ENCODE measurements around the gene SLIT3.

DNA sequence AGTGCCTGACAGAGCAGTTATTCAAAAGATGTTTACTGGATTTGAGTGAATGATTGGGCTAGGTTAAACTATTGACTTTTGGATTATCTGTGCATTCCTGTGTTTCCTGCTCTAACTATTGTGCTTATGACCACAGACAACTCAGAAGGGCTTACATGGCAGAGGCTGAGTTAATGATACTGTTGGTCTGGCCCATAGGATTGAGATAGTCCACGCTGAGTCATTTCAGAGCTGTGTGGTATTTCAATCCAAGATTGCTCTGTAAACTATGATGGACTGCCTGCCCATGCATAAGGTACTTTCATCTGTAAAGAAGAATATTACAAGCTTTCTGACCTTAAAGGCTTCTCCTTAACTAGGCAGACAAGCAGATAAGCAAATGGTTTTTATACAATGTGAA, 49.1 kb upstream of the SLIT3 start:
- TF ChIP-seq, protein P1, sequence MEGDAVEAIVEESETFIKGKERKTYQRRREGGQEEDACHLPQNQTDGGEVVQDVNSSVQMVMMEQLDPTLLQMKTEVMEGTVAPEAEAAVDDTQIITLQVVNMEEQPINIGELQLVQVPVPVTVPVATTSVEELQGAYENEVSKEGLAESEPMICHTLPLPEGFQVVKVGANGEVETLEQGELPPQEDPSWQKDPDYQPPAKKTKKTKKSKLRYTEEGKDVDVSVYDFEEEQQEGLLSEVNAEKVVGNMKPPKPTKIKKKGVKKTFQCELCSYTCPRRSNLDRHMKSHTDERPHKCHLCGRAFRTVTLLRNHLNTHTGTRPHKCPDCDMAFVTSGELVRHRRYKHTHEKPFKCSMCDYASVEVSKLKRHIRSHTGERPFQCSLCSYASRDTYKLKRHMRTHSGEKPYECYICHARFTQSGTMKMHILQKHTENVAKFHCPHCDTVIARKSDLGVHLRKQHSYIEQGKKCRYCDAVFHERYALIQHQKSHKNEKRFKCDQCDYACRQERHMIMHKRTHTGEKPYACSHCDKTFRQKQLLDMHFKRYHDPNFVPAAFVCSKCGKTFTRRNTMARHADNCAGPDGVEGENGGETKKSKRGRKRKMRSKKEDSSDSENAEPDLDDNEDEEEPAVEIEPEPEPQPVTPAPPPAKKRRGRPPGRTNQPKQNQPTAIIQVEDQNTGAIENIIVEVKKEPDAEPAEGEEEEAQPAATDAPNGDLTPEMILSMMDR (IDR thresholded peaks at IDR 0.05): no peak
- TF ChIP-seq EZH2 (IDR thresholded peaks at IDR 0.05): no peak
